Caco-2 (cell line): ENCODE measurements around the gene CLEC2D. TPM values are rescaled to one million over a fixed set of nuclear protein-coding genes. Genes with fewer than 3 reads are reported as not detected.

Experiments used
- BruUV-seq: library from RNA; stranded (reverse); fragments of 400-500 nt; replicated peaks from 2 replicates; lab custom pipeline; 2021; lab: Mats Ljungman, UMichigan
- CTCF ChIA-PET: fragments of 300-600 bp; sonication (Branson Sonifier 250); formaldehyde crosslinking; loops from one replicate; lab custom pipeline; 2022; ENCODE audit warnings: antibody characterized with exemption; lab: Charles Lee
- POLR2A ChIA-PET: fragments of 300-600 bp; sonication (Branson Sonifier 250); formaldehyde crosslinking; loops from one replicate; lab custom pipeline; 2022; ENCODE audit warnings: antibody characterized with exemption; lab: Charles Lee
- DNase-seq, 2 experiments: peaks; one replicate each; pipeline versions ENCODE4 v3.0.0 to v3.0.0-alpha.2; 2020 to 2022
- H3K27me3 ChIP-seq: replicated peaks from 2 replicates; pipeline ENCODE4 v1.6.0; 2011; ENCODE audit warnings: low read length; ENCODE audit not compliant: control insufficient read depth, insufficient read depth
- H3K36me3 ChIP-seq: 2 replicates; pipeline ENCODE4 v1.5.1; 2011; ENCODE audit warnings: low read length; ENCODE audit not compliant: control insufficient read depth, insufficient read depth
- H3K4me1 ChIP-seq: fragments of 250-450 bp; sonication (Bioruptor Pico); 2 replicates; pipeline ENCODE4 v1.5.1; 2020; ENCODE audit warnings: mild to moderate bottlenecking
- H3K4me3 ChIP-seq: 2 replicates; pipeline ENCODE4 v1.5.1; 2011; ENCODE audit warnings: low read depth, mild to moderate bottlenecking, control low read depth, low read length
- H3K9me3 ChIP-seq: fragments of 250-450 bp; sonication (Bioruptor Pico); 2 replicates; pipeline ENCODE4 v1.5.1; 2020; ENCODE audit warnings: mild to moderate bottlenecking, moderate library complexity
- H3K27ac Mint-ChIP-seq: one replicate; pipeline ENCODE4 v1.8.0; 2022; ENCODE audit warnings: mixed read lengths; ENCODE audit not compliant: unreplicated experiment
- H3K27me3 Mint-ChIP-seq: one replicate; pipeline ENCODE4 v1.8.0; 2022; ENCODE audit warnings: mixed read lengths; ENCODE audit not compliant: insufficient read depth, unreplicated experiment
- H3K36me3 Mint-ChIP-seq: one replicate; pipeline ENCODE4 v1.8.0; 2022; ENCODE audit warnings: mild to moderate bottlenecking, mixed read lengths; ENCODE audit not compliant: insufficient read depth, unreplicated experiment
- H3K4me1 Mint-ChIP-seq: one replicate; pipeline ENCODE4 v1.8.0; 2022; ENCODE audit warnings: low read depth, mixed read lengths; ENCODE audit not compliant: unreplicated experiment
- H3K4me3 Mint-ChIP-seq: one replicate; pipeline ENCODE4 v1.8.0; 2022; ENCODE audit warnings: mild to moderate bottlenecking, moderate library complexity, mixed read lengths; ENCODE audit not compliant: unreplicated experiment
- H3K9me3 Mint-ChIP-seq: one replicate; pipeline ENCODE4 v1.8.0; 2022; ENCODE audit warnings: mixed read lengths; ENCODE audit not compliant: unreplicated experiment
- CTCF ChIP-seq, 2 experiments: fragments of 200-600 bp in 1 of 2; IDR thresholded peaks; 1 replicate in 1 of 2; 2 replicates in 1 of 2; pipeline versions ENCODE4 v1.5.1 to v1.8.0; 2011 to 2022; ENCODE audit warnings: antibody characterized with exemption in 1 of 2, control low read depth in 1 of 2, inconsistent platforms in 1 of 2, low read depth in 1 of 2, low read length in 1 of 2, mild to moderate bottlenecking in 1 of 2, moderate library complexity in 1 of 2; ENCODE audit not compliant: insufficient read depth in 1 of 2, severe bottlenecking in 1 of 2, unreplicated experiment in 1 of 2
- intact Hi-C: fragments of 100-400 bp; cut with micrococcal nuclease; formaldehyde crosslinking; loops from one replicate; pipeline ENCODE4 v1.10.0; 2022; ENCODE audit not compliant: unreplicated experiment
- total RNA-seq: library from RNA; stranded (reverse); gene quantifications from 2 replicates; pipeline ENCODE4 v1.2.3, GENCODE V29; 2022

Gene CLEC2D
- total RNA-seq, 1 experiment from 2014 or later: 6.6 TPM

GRCh38 chr12:9646794-9647781 lies 22.4 kb upstream of the CLEC2D start:
- Histone ChIP-seq H3K9me3 (0 out of 2 replicates have a peak, but pooled peaks cover 8% of the 10 kb centered on the region), H3K27me3 (no peaks in the 10 kb centered on the region), H3K4me1 (peaks cover 24% of the 10 kb centered on the region), H3K4me3 (peak overlapping the region; percentile 51), H3K36me3 (0 out of 2 replicates have a peak, but pooled peaks cover 1% of the 10 kb centered on the region)
- H3K4me3 Mint-ChIP-seq: peak overlapping the region; percentile 98
- POLR2A ChIA-PET: interaction anchor here (0.7 to 1.0 kb wide), 2 partner anchors 18 to 22 kb away, joined by 3 read pairs; partner anchors contain the start of gene CLEC2D
- intact Hi-C loops: no loop called here
- no peak for TF ChIP-seq CTCF (IDR thresholded peaks at IDR 0.05; ENCODE audit: insufficient read depth in 1 of 2, low read depth in 1 of 2, low read length in 1 of 2, severe bottlenecking in 1 of 2, unreplicated experiment in 1 of 2)
- peaks cover 32% of the 10 kb centered on the region for H3K9me3 Mint-ChIP-seq
- peaks cover 8% of the 10 kb centered on the region for H3K36me3 Mint-ChIP-seq
- H3K4me1 Mint-ChIP-seq: peaks cover 40% of the 10 kb centered on the region
- no peaks in the 10 kb centered on the region for H3K27me3 Mint-ChIP-seq
- DNase-seq: peak in 1 of 2 experiments; percentile 28
- BruUV-seq: TSS peak; percentile 95
- peak overlapping the region; percentile 96 for H3K27ac Mint-ChIP-seq
- CTCF ChIA-PET: interaction anchor here (1.0 to 1.8 kb wide), 3 partner anchors 9 to 61 kb away, joined by 3 to 16 read pairs (median 9); no protein-coding TSS in a partner anchor

GRCh38 chr12:9647825-9648700 lies 21.4 kb upstream of the CLEC2D start:
- CTCF ChIA-PET: interaction anchor here (0.5 to 1.8 kb wide), 4 partner anchors 10 to 489 kb away, joined by 3 to 16 read pairs (median 6); no protein-coding TSS in a partner anchor
- intact Hi-C loops: loop anchor here (1.0 to 2.0 kb wide), 2 partner anchors 10 to 47 kb away; no protein-coding TSS in a partner anchor
- POLR2A ChIA-PET: interaction anchor here (0.5 to 1.0 kb wide), 4 partner anchors 8 to 564 kb away, joined by 3 read pairs; partner anchors contain the start of genes CLEC2D and GABARAPL1

More at GRCh38 chr12:9647825-9648700, 21.4 kb upstream of the CLEC2D start:
- TF ChIP-seq CTCF (IDR thresholded peaks at IDR 0.05; ENCODE audit: insufficient read depth in 1 of 2, low read depth in 1 of 2, low read length in 1 of 2, severe bottlenecking in 1 of 2, unreplicated experiment in 1 of 2): no peak
- H3K27ac Mint-ChIP-seq: peak overlapping the region; percentile 96
- H3K36me3 ChIP-seq: 0 out of 2 replicates have a peak, but pooled peaks cover 1% of the 10 kb centered on the region
- H3K4me3 ChIP-seq: peak overlapping the region; percentile 51
- peak overlapping the region; percentile 98 for H3K4me3 Mint-ChIP-seq
- H3K27me3 ChIP-seq: no peaks in the 10 kb centered on the region
- H3K9me3 ChIP-seq: 0 out of 2 replicates have a peak, but pooled peaks cover 8% of the 10 kb centered on the region
- peaks cover 26% of the 10 kb centered on the region for H3K9me3 Mint-ChIP-seq
- peaks cover 24% of the 10 kb centered on the region for H3K4me1 ChIP-seq
- BruUV-seq: TSS peak; percentile 55
- peaks cover 40% of the 10 kb centered on the region for H3K4me1 Mint-ChIP-seq
- H3K27me3 Mint-ChIP-seq: no peaks in the 10 kb centered on the region
- peaks cover 8% of the 10 kb centered on the region for H3K36me3 Mint-ChIP-seq
- peak; percentile 93 to 94 for DNase-seq
